ENCODE data around the gene EVL.

Gene EVL

GRCh38 chr14:100085462-100085861, 20.2 kb downstream of the EVL start:
- no peak for DNase-seq

- no peak for DNase-seq
Measured at GRCh38 chr14:100086361-100086760, 21.1 kb downstream of the EVL start.

GRCh38 chr14:100088226-100088625, 23.0 kb downstream of the EVL start:
- DNase-seq = no peak

- DNase-seq = no peak
Measured at GRCh38 chr14:100091386-100091785, 26.2 kb downstream of the EVL start.

- no peak for DNase-seq
Measured at GRCh38 chr14:100092832-100093231, 27.6 kb downstream of the EVL start.

- DNase-seq = no peak
Measured at GRCh38 chr14:100093319-100093718, 28.1 kb downstream of the EVL start.

- no peak for DNase-seq
Measured at GRCh38 chr14:100096656-100097055, 31.4 kb downstream of the EVL start.

- no peak for DNase-seq
Measured at GRCh38 chr14:100098171-100098570, 32.9 kb downstream of the EVL start.

- no peak for DNase-seq
Measured at GRCh38 chr14:100100032-100100703, 34.9 kb downstream of the EVL start.

GRCh38 chr14:100102156-100102785, 37.0 kb downstream of the EVL start:
- DNase-seq = no peak

GRCh38 chr14:100103250-100104005, 38.2 kb downstream of the EVL start:
- DNase-seq = peak in 1 of 5 donors; percentile 41

GRCh38 chr14:100104006-100104352, 38.8 kb downstream of the EVL start:
- no peak for DNase-seq

- peak in 1 of 5 donors; percentile 39 for DNase-seq
Measured at GRCh38 chr14:100104523-100105300, 39.5 kb downstream of the EVL start.

GRCh38 chr14:100105357-100106169, 40.3 kb downstream of the EVL start:
- DNase-seq = peak in 1 of 5 donors; percentile 45

- DNase-seq = peak; percentile 28 to 72 (median 58)
Measured at GRCh38 chr14:100106250-100107112, 41.3 kb downstream of the EVL start.

- no peak for DNase-seq
Measured at GRCh38 chr14:100107236-100107635, 42.0 kb downstream of the EVL start.

- peak; percentile 66 to 89 (median 79) for DNase-seq
Measured at GRCh38 chr14:100108042-100108825, 43.0 kb downstream of the EVL start.

GRCh38 chr14:100108840-100109593, 43.8 kb downstream of the EVL start:
- no peak for DNase-seq

- DNase-seq = no peak
Measured at GRCh38 chr14:100109594-100109955, 44.4 kb downstream of the EVL start.

GRCh38 chr14:100110816-100111215, 45.6 kb downstream of the EVL start:
- no peak for DNase-seq

Measured in T-helper 1 cell (primary cell).